Hindlimb muscle (tissue), 1 donor: ENCODE results near the gene BEX4. TPM values are rescaled to one million over a fixed set of nuclear protein-coding genes. Genes with fewer than 3 reads are reported as not detected.
A peak's percentile ranks its signal among the peaks of the same experiment; 100 is the strongest.
"Not testable (repeated sequence)": the region's sequence is repeated elsewhere in the genome, so short reads cannot be mapped to it uniquely, and the experiment has no call there.

Experiments used
- DNase-seq: peaks from one replicate; pipeline ENCODE4 v3.0.0-alpha.2; 2013
- polyA plus RNA-seq: library from polyadenylated mRNA; unstranded; fragments of 120-200 nt; gene quantifications from one replicate; pipeline ENCODE4 v1.2.1, GENCODE V29; 2013; ENCODE audit not compliant: insufficient read length

BEX4 gene
- polyA plus RNA-seq: 30.9 TPM

GRCh38 chrX:103214870-103215424, at the start of gene BEX4:
Gene BEX4, plus strand, starts transcription at chrX:103215108. Its CDS starts 1,046 bp downstream, at chrX:103216154.
- peak; percentile 84 for DNase-seq

GRCh38 chrX:103170216-103170615, 44.7 kb upstream of the BEX4 start:
- no peak for DNase-seq

- DNase-seq: no peak
These were observed 43.6 kb upstream of the BEX4 start for GRCh38 chrX:103171353-103171752.

- not testable (repeated sequence) for DNase-seq
These were observed 39.7 kb upstream of the BEX4 start for GRCh38 chrX:103175256-103175655.

- DNase-seq: peak; percentile 36
These were observed 38.8 kb upstream of the BEX4 start for GRCh38 chrX:103175944-103176753.

- DNase-seq: no peak
These were observed 37.4 kb upstream of the BEX4 start for GRCh38 chrX:103177556-103177955.

- DNase-seq: no peak
These were observed 31.0 kb upstream of the BEX4 start for GRCh38 chrX:103183912-103184311.

GRCh38 chrX:103187953-103188475, 26.9 kb upstream of the BEX4 start:
- no peak for DNase-seq

GRCh38 chrX:103197721-103198306, 17.1 kb upstream of the BEX4 start:
- peak; percentile 37 for DNase-seq

- not testable (repeated sequence) for DNase-seq
These were observed 16.2 kb upstream of the BEX4 start for GRCh38 chrX:103198668-103199067.

GRCh38 chrX:103201041-103201440, 13.9 kb upstream of the BEX4 start:
- DNase-seq: no peak

- DNase-seq: no peak
These were observed 4.9 kb upstream of the BEX4 start for GRCh38 chrX:103210056-103210455.

GRCh38 chrX:103211012-103211715, 3.7 kb upstream of the BEX4 start:
- peak; percentile 36 for DNase-seq

- DNase-seq: no peak
These were observed 2.0 kb upstream of the BEX4 start for GRCh38 chrX:103212749-103213457.

- DNase-seq: peak; percentile 20
These were observed 600 bp downstream of the BEX4 start for GRCh38 chrX:103215425-103215991.

GRCh38 chrX:103220511-103221323, 5.8 kb downstream of the BEX4 start:
- DNase-seq: no peak

- DNase-seq: not testable (repeated sequence)
These were observed 11.0 kb downstream of the BEX4 start for GRCh38 chrX:103225918-103226317.

GRCh38 chrX:103233263-103233662, 18.4 kb downstream of the BEX4 start:
- no peak for DNase-seq

GRCh38 chrX:103234869-103235268, 20.0 kb downstream of the BEX4 start:
- DNase-seq: no peak

GRCh38 chrX:103235608-103236007, 20.7 kb downstream of the BEX4 start:
- DNase-seq: not testable (repeated sequence)

GRCh38 chrX:103236296-103236695, 21.4 kb downstream of the BEX4 start:
- DNase-seq: no peak
